Measurements from ENCODE around the gene MVD. TPM values are rescaled to one million over a fixed set of nuclear protein-coding genes. Genes with fewer than 3 reads are reported as not detected.

MVD gene
- total RNA-seq, 1 experiment from 2014 or later = 63.5 TPM

GRCh38 chr16:88698646-88699045, 35.8 kb upstream of the MVD start:
- no peak for DNase-seq (ENCODE audit: low spot score)
- in situ Hi-C loops (cut with HindIII; ENCODE audit: low sequenced_read_pairs) = no loop called here

- in situ Hi-C loops (cut with HindIII; ENCODE audit: low sequenced_read_pairs) = no loop called here
- DNase-seq (ENCODE audit: low spot score) = no peak
Measured at GRCh38 chr16:88697831-88698615, 35.1 kb upstream of the MVD start.

- in situ Hi-C loops (cut with HindIII; ENCODE audit: low sequenced_read_pairs) = no loop called here
- DNase-seq (ENCODE audit: low spot score) = no peak
Measured at GRCh38 chr16:88697116-88697830, 34.4 kb upstream of the MVD start.

- in situ Hi-C loops (cut with HindIII; ENCODE audit: low sequenced_read_pairs) = no loop called here
- DNase-seq (ENCODE audit: low spot score) = no peak
Measured at GRCh38 chr16:88696441-88696840, 33.5 kb upstream of the MVD start.

GRCh38 chr16:88695753-88696152, 32.9 kb upstream of the MVD start:
- in situ Hi-C loops (cut with HindIII; ENCODE audit: low sequenced_read_pairs) = no loop called here
- DNase-seq (ENCODE audit: low spot score) = no peak

- no peak for DNase-seq (ENCODE audit: low spot score)
- in situ Hi-C loops (cut with HindIII; ENCODE audit: low sequenced_read_pairs) = no loop called here
Measured at GRCh38 chr16:88695218-88695617, 32.3 kb upstream of the MVD start.

GRCh38 chr16:88694221-88695087, 31.6 kb upstream of the MVD start:
- in situ Hi-C loops (cut with HindIII; ENCODE audit: low sequenced_read_pairs) = no loop called here
- DNase-seq (ENCODE audit: low spot score) = no peak

- no peak for DNase-seq (ENCODE audit: low spot score)
- in situ Hi-C loops (cut with HindIII; ENCODE audit: low sequenced_read_pairs) = no loop called here
Measured at GRCh38 chr16:88693420-88694177, 30.7 kb upstream of the MVD start.

GRCh38 chr16:88692861-88693260, 30.0 kb upstream of the MVD start:
- in situ Hi-C loops (cut with HindIII; ENCODE audit: low sequenced_read_pairs) = no loop called here
- no peak for DNase-seq (ENCODE audit: low spot score)

- in situ Hi-C loops (cut with HindIII; ENCODE audit: low sequenced_read_pairs) = no loop called here
- no peak for DNase-seq (ENCODE audit: low spot score)
Measured at GRCh38 chr16:88691924-88692560, 29.2 kb upstream of the MVD start.

- in situ Hi-C loops (cut with HindIII; ENCODE audit: low sequenced_read_pairs) = no loop called here
- DNase-seq (ENCODE audit: low spot score) = no peak
Measured at GRCh38 chr16:88691129-88691813, 28.4 kb upstream of the MVD start.

- no peak for DNase-seq (ENCODE audit: low spot score)
- in situ Hi-C loops (cut with HindIII; ENCODE audit: low sequenced_read_pairs) = no loop called here
Measured at GRCh38 chr16:88690341-88691128, 27.6 kb upstream of the MVD start.

- in situ Hi-C loops (cut with HindIII; ENCODE audit: low sequenced_read_pairs) = no loop called here
- DNase-seq (ENCODE audit: low spot score) = peak; percentile 83
Measured at GRCh38 chr16:88688013-88688778, 25.3 kb upstream of the MVD start.

GRCh38 chr16:88687676-88688012, 24.8 kb upstream of the MVD start:
- DNase-seq (ENCODE audit: low spot score) = no peak
- in situ Hi-C loops (cut with HindIII; ENCODE audit: low sequenced_read_pairs) = no loop called here

- in situ Hi-C loops (cut with HindIII; ENCODE audit: low sequenced_read_pairs) = no loop called here
- DNase-seq (ENCODE audit: low spot score) = no peak
Measured at GRCh38 chr16:88687254-88687576, 24.3 kb upstream of the MVD start.

GRCh38 chr16:88686439-88687253, 23.8 kb upstream of the MVD start, which contains the start of gene SNAI3:
SNAI3 (minus strand) TSS chr16:88686507; CDS start chr16:88686406, 101 bp downstream.
- DNase-seq (ENCODE audit: low spot score) = peak; percentile 64
- in situ Hi-C loops (cut with HindIII; ENCODE audit: low sequenced_read_pairs) = no loop called here

All from G401 (cell line).